DOHH2 (cell line): ENCODE data around the gene SMOC2.

ENCODE experiments used
- EZH2phosphoT487 ChIP-seq: fragments of 200-600 bp; sonication (generic); IDR thresholded peaks from 2 replicates; pipeline ENCODE4 v1.6.1; 2017; ENCODE audit warnings: borderline replicate concordance, mild to moderate bottlenecking, antibody characterized with exemption, low read length, moderate library complexity, mixed read lengths
- TF ChIP-seq, protein P1 (sequence below): fragments of 200-600 bp; sonication (generic); IDR thresholded peaks from one replicate; pipeline ENCODE4 v1.5.1; 2014; ENCODE audit warnings: antibody characterized with exemption, mild to moderate bottlenecking, low read depth, low read length; ENCODE audit not compliant: poor library complexity, severe bottlenecking

DNA sequence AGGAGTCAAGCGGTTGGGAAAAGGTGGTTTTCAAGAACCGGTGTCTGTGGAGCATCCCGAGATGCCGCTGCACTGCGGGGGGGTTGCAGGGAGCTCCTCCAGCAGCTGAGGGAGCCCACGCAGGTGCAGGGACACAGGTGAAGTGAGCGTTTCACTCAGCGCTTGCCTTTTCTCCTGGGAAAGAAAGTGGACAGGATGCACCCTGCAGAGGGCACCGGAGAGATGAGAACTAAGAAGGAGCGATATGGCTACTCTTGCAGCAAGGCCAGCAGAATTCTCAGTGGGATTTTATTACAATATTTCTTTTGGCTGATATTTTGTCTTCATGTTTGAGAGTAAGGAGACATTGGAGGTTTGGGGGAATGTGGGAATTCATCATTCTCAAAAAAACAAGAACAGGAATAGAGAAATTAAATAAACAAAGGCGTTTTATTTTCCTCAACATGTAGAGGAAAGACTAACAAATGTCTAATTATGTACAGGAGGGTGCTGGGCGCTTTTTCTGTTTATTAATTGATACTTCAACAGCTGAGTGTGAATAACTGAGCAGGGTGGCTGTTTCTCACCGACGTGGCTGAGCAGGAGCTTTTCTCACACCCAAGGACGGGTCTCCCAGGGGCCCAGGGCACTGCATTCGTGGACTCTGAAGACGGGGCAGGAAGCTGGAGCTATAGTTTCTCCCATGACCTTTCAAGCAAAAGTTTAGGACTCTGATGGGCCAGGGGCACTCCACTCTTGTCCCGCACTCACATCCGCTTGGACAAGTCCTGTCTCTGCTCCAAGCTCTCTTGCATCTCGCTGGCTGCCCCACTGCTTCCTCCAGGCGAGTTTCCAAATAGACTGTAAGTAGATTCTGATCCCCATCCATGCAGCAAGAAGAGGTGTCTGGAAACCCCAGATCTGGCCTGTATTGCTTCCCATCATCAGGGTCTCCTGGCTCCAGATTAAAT is 176.1 kb downstream of the SMOC2 start:
- TF ChIP-seq, protein P1, sequence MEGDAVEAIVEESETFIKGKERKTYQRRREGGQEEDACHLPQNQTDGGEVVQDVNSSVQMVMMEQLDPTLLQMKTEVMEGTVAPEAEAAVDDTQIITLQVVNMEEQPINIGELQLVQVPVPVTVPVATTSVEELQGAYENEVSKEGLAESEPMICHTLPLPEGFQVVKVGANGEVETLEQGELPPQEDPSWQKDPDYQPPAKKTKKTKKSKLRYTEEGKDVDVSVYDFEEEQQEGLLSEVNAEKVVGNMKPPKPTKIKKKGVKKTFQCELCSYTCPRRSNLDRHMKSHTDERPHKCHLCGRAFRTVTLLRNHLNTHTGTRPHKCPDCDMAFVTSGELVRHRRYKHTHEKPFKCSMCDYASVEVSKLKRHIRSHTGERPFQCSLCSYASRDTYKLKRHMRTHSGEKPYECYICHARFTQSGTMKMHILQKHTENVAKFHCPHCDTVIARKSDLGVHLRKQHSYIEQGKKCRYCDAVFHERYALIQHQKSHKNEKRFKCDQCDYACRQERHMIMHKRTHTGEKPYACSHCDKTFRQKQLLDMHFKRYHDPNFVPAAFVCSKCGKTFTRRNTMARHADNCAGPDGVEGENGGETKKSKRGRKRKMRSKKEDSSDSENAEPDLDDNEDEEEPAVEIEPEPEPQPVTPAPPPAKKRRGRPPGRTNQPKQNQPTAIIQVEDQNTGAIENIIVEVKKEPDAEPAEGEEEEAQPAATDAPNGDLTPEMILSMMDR, result no peak
- TF ChIP-seq EZH2phosphoT487, result no peak
